KG1 (cell line): ENCODE results near the gene LMX1A.

Experiments
- DNase-seq: peaks from one replicate; lab custom pipeline; 2025; lab: John Stamatoyannopoulos, UW

LMX1A gene

GRCh38 chr1:165218731-165219130, 137.8 kb downstream of the LMX1A start:
- no peak for DNase-seq

DNA sequence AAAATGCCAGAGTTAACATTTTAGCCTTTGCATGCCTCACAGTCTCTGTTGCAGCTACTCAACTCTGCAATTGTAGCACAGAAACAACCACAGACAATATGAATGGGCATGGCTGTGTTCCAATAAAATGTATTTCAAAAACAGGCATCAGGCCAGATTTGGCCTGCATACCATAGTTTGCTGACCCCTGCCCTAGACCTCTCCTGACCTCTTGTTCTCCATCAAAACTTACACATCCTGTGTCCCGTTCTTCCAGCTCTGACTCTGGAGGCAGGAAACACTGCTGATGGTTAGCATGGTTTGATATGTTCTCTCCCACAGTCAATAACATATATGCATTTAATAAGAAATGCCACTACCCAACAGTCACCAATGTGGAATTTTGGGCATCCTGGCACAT, 138.6 kb downstream of the LMX1A start:
- no peak for DNase-seq

GRCh38 chr1:165216254-165216653, 140.3 kb downstream of the LMX1A start:
- DNase-seq, result no peak

DNA sequence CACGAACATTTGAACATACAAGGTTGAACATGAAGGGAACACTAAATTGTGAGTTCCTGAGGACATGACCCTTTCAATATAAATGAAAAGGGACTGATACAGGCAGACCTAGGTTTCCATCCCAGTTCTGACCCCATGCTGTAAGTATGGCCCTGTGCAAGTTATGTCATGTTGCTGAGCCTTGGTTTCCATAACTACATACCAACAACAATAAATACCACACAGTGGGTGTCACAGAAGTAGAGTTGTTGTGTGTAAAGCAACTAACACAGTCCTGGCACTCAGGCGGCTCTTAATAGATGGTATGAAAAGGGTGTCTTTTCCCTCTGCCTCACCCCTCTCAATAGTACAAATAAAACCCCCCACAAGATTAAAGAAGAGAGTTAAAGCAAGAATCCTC, 140.8 kb downstream of the LMX1A start:
- DNase-seq, result no peak

GRCh38 chr1:165212229-165212628, 144.3 kb downstream of the LMX1A start:
- no peak for DNase-seq

DNA sequence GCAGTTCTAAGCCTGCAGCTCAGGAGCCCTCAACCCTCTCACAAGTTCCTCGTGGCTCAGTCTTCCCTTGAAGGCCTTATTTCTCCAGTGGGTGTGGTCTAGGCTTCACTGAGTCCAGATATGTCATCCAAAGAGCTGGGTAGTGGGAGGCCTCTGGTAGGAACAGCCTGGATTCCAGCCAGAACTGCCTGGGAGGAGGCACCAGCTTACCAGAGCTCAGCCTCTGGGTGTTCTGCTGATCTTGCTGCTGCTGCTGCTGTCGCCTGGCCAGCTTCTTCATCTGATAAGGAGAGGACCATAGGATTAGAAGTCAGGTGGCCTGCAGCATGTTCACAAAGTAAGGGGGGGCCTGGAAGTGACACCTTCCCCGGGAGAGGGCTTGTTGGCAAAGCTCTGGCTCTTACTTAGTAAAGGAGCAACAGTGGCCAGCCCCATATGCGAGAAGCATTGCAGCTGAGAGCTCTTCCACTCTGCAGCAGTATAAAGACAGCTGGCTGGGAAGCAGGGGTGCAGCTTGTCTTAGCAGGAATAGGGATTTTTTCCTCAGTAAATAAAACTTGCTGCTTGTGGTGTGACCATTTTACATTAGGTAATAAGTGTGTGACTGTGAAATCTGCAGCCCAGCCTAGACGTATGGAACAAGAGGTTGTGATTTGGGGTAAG, 148.5 kb downstream of the LMX1A start:
- no peak for DNase-seq

DNA sequence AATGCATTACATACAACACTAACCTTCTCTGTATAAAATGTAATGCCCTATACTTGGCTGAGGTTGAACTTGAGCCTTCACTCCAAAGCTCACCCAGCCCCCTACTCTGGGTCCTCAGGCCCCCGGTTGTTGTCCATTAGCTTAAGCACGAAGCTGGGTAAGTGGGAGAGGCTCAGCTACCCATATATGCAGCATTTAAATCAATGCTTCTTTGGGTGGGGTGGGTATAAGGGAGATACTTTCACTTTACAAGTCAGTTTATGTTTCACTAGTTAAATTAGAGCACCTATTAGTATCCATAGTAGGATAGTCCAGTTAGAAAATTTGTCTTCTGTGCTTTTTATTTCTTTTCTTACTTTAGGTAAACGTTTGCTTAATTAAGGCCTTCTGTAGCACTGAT, 151.4 kb downstream of the LMX1A start:
- DNase-seq, result no peak

DNA sequence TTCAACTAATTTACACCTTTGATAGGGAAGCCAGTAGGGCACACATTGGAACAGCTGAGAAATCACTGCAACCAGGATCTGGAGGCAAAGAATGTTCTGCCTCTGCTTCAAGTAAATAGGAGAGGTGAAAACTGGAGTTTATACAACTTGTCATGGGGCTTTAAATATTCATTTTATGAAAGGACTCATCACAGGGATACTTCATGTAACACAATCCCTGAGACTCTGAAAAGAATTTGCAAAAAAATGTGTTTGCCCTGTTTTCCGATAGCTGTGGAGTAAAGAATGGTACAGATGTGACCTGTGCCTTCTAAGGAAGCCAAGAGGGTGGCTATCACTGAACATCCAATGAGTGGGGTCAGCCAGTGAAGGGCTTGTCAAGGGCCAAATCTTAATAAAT, 152.0 kb downstream of the LMX1A start:
- DNase-seq, result no peak

DNA sequence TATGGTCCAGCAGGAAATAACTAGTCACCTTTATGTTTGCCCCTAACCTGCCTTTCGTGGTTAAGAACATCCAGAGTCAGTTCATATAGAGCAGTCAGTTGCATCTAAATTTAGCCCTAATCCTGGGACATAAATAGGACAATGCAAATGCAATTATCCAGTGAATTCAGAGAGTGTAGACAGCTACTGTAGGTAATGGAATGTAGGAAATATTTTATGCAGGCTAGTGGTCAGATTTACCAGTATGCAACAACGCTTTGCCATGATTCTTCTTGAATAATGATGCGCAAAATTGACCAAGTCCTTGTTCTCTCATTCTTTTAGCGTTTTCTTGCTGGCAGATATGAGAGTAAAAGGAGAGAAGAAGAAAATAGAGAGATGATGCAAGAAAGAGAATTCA, 165.4 kb downstream of the LMX1A start:
- DNase-seq, result no peak

DNA sequence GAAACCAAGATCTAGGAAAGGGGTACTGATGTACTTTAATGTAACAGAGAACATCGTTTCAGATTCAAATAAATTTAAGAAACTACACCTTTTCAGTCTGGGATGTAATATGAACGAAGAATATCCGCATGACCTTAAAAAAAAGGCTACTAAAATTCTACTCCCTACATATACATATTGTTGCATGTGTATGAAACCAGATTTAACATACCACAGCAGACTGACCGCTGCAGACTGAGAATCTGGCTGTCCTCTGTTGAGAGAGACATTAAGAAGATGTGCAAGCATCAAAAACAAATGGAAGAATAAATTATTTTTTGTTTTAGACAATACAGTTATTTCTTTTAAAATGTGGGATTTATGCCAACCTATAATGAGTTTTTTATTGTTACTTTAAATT, 166.6 kb downstream of the LMX1A start:
- DNase-seq, result no peak

DNA sequence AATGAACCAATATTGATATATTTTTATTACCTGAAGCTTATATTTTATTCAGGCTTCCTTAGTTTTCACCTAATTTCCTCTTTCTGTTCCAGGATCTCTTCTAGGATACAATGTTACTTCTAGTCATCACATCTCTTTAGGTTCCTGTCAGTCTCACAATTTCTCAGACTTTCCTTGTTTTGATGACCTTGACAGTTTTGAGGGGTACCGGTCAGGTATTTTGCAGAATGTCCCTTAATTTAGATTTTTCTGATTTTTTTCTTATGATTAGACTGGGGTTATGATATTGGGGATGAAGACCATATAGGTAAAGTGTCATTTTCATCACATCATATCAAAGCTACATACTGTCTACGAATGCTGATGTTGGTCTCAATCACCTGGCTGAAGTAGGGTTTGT, 167.5 kb downstream of the LMX1A start:
- DNase-seq, result no peak

DNA sequence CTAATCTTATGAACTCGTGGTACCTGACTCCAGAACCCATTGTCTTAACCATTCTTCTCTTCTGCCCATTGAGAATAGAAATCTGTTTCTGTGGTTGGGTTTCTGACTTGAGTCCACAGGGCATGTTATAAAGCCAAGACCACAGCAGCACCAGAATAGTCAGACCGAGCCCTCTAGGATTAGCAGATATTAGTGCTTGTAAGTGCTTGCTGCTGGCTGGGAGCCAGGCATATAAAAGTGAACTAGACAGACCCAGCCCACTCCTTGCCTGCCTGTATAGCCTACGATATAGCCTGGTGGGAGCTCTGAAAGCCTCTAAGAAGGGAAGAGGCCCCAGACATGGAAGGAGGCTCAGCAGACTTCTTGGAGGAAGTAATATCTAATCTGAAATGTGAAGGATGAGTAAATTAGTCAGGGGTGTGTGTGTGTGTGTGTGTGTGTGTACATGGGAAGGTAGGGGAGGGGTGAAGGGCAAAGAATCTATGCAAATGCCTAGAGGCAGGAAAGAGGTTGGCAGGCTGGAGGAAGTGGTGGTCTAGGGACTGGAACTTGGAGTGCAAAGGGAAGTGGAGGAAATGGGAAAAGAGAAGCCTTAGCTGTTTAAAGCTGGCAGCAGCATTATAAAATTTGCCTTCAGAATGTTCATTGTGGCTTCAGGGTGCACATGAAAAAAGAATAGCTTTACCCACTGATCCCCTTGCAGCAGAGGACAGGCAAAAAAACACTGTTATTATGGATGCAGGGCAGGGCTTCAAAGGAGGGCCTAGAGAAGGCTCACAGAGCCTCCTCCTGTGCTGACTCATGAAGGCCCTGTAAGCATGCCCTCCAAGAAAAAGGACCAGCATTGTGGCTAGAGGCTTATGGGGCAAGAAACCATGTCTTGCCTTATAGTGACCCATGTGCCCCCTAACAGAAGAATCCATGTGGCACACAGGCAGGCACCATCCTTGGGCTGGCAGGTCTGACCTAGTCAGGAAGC, 169.2 kb downstream of the LMX1A start:
- DNase-seq, result no peak

- no peak for DNase-seq
Observed at GRCh38 chr1:165185161-165185889, 171.2 kb downstream of the LMX1A start.

DNA sequence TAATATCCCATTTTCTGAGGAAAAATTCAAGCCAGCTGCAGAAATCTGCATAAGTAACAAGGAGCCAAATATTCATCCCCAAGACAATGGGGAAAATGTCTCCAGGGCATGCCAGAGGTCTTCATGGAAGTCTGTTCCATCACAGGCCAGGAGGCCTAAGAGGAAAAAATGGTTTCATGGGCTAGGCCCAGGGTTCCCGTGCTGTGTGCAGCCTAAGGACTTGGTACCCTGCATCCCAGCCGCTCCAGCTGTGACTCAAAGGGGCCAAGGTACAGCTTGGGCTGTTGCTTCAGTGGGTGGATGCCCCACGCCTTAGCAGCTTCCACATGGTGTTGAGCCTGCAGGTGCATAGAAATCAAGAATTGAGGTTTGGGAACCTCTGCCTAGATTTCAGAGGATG, 173.5 kb downstream of the LMX1A start:
- no peak for DNase-seq

DNA sequence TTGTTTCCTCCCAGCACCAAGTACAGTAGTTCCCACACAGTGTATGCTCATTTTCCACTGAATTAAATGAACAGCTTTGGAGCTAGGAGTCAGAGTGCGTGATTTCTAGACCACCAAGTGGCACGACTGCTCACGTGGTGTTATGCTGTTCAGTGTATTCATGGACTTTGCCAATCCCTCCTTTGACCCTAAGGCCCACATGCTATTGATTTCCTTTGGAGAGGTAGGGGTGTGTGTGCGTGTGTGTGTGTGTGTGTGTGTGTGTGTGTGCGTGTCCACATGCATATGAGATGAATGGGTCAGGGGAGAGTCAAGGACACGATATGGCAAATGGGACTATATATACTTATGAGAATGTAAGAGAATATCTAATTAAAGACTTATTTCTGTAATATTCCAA, 177.2 kb downstream of the LMX1A start:
- no peak for DNase-seq

DNA sequence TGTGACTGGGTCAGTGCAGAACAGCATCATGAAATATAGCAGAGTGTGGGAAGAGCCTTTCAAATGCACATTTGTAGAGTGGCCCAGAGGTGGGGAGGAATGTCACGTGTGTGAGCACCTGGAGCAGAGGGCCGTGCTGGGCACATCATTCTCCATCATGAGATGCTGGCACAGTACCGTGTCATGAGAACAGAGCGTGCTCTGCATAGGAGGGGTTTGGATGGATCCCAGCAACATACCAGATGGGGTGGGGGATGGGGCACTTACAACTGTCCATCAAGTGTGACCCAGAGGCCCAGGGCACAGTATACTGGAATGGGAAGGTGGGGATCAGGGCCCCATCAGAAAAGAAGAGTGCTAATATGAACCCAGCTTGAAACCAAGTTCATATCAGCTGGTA, 182.0 kb downstream of the LMX1A start:
- no peak for DNase-seq

- DNase-seq, result no peak
Observed at GRCh38 chr1:165173818-165174217, 182.7 kb downstream of the LMX1A start.

DNA sequence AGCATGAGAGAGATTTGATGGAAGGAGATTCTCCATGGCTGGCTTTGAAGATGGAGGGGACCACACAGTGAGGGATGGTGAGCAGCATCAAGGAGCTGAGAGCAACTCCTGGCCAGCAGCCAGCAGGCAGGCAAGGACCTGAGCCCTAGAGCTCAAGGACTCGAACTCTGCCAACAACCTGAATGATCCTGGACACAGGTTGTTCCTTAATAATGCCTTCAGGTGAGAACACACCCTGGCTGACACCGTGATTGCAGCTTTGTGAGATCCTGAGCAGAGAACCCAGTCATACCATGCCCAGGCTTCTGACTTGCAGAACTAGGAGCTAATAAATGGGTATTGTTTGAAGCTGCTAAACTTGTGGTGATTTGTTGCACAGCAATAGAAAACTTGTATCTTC, 183.1 kb downstream of the LMX1A start:
- no peak for DNase-seq

DNA sequence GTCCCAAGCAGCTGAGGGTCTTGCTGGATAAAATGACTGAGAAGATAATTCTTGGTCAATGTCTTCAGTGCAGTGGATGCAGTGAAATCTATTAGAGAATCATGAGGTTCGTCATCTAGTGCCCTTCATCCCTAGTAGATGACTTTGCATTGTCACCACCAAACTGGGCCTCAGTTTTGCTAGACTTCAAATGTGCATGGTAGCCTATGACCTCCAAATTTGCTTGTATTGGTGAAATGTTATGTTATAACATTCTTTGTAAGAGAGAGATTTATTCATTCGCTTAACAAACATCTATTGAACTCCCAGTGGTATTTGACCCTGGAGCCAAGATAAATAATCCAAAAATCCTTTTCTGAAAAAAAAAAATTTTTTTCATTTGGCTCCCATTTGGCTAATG, 183.8 kb downstream of the LMX1A start:
- no peak for DNase-seq

DNA sequence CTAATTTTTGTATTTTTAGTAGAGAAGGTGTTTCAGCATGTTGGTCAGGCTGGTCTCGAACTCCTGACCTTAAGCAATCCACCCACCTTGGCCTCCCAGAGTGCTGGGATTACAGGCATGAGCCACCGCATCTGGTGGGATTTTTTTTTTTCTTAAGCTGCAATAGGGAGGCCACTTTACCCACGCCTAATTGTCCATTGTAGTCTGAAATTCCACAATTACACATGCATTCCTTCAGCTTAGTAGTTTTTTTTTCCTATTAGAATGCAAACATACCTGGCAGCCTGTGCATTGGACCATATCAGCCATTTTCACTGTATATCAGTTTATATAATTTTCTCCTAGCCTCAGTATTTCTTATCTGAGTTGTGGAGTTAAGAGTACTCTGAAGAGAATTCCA, 186.8 kb downstream of the LMX1A start:
- no peak for DNase-seq

GRCh38 chr1:165169028-165169427, 187.5 kb downstream of the LMX1A start:
- DNase-seq, result no peak

- DNase-seq, result no peak
Observed at GRCh38 chr1:165168467-165168866, 188.0 kb downstream of the LMX1A start.
